Measurements from ENCODE around the gene FAM83B. TPM values are rescaled to one million over a fixed set of nuclear protein-coding genes. Genes with fewer than 3 reads are reported as not detected.

The FAM83B gene
- total RNA-seq, 1 donor from 2014 or later = not detected

- Histone ChIP-seq H3K36me3 (no peaks in the 10 kb centered on the region), H3K27me3 (no peaks in the 10 kb centered on the region), H3K4me3 (no peak overlapping the region), H3K27ac (no peak overlapping the region), H3K4me1 (no peaks in the 10 kb centered on the region), H3K9me3 (no peaks in the 10 kb centered on the region)
- DNase-seq (ENCODE audit: low spot score in 2 of 2) = no peak
- TF ChIP-seq, protein P1, sequence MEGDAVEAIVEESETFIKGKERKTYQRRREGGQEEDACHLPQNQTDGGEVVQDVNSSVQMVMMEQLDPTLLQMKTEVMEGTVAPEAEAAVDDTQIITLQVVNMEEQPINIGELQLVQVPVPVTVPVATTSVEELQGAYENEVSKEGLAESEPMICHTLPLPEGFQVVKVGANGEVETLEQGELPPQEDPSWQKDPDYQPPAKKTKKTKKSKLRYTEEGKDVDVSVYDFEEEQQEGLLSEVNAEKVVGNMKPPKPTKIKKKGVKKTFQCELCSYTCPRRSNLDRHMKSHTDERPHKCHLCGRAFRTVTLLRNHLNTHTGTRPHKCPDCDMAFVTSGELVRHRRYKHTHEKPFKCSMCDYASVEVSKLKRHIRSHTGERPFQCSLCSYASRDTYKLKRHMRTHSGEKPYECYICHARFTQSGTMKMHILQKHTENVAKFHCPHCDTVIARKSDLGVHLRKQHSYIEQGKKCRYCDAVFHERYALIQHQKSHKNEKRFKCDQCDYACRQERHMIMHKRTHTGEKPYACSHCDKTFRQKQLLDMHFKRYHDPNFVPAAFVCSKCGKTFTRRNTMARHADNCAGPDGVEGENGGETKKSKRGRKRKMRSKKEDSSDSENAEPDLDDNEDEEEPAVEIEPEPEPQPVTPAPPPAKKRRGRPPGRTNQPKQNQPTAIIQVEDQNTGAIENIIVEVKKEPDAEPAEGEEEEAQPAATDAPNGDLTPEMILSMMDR (IDR thresholded peaks at IDR 0.05) = no peak
- intact Hi-C loops (cut with DNase I) = no loop called here
These were observed 63.9 kb downstream of the FAM83B start for GRCh38 chr6:54910431-54910884.

DNA sequence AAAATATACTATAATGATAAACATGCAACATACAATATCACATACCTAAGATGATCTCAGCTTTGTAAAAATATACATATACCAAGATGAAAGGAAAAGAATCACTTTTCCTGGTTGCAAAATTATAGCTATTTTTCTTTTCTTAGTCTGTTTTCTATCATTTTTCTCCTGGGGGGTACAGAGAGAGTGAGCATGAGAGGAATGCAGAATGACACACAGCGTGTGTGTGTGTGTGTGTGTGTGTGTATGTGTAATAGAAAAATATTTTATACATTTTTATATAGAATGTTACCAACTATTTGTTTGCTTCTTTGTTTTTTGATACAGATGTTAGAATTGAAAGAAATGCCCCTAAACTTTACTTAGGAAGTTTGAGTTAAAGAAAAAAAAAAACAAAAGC, 64.3 kb downstream of the FAM83B start:
- Histone ChIP-seq H3K27me3 (no peaks in the 10 kb centered on the region), H3K4me1 (no peaks in the 10 kb centered on the region), H3K27ac (no peak overlapping the region), H3K36me3 (no peaks in the 10 kb centered on the region), H3K9me3 (no peaks in the 10 kb centered on the region), H3K4me3 (no peak overlapping the region)
- TF ChIP-seq, protein P1 (IDR thresholded peaks at IDR 0.05) = no peak
- DNase-seq (ENCODE audit: low spot score in 2 of 2) = no peak
- intact Hi-C loops (cut with DNase I) = no loop called here

- Histone ChIP-seq H3K4me3 (no peak overlapping the region), H3K4me1 (no peaks in the 10 kb centered on the region), H3K36me3 (no peaks in the 10 kb centered on the region), H3K9me3 (no peaks in the 10 kb centered on the region), H3K27ac (no peak overlapping the region), H3K27me3 (no peaks in the 10 kb centered on the region)
- no peak for DNase-seq (ENCODE audit: low spot score in 2 of 2)
- TF ChIP-seq, protein P1 (IDR thresholded peaks at IDR 0.05) = no peak
- intact Hi-C loops (cut with DNase I) = no loop called here
These were observed 66.6 kb downstream of the FAM83B start for GRCh38 chr6:54913211-54913610.

DNA sequence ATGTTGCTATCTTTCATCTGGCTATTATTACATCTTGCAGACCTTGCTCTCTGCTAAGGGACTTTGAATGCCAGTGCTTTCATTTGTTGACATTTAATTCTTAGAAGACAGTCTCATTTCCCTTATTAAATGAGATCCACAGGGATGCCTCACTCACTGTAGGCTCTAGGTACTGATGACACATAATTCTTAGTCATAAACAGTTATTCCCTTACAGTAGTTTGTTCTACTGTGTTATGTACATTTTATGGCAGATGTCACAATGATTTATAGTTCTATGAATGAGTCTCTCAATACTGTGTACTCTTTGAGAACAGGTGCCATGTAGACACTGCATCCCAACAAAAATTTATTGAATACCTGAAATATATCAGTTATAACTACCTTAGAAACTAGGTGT, 70.3 kb downstream of the FAM83B start:
- Histone ChIP-seq H3K36me3 (no peaks in the 10 kb centered on the region), H3K27me3 (no peaks in the 10 kb centered on the region), H3K4me3 (no peak overlapping the region), H3K9me3 (no peaks in the 10 kb centered on the region), H3K27ac (no peak overlapping the region), H3K4me1 (no peaks in the 10 kb centered on the region)
- intact Hi-C loops (cut with DNase I) = no loop called here
- TF ChIP-seq, protein P1 (IDR thresholded peaks at IDR 0.05) = no peak
- no peak for DNase-seq (ENCODE audit: low spot score in 2 of 2)

GRCh38 chr6:54920628-54921027, 74.1 kb downstream of the FAM83B start:
- no peak for DNase-seq (ENCODE audit: low spot score in 2 of 2)
- no peak overlapping the region for H3K27ac ChIP-seq
- TF ChIP-seq, protein P1 (IDR thresholded peaks at IDR 0.05) = no peak

DNA sequence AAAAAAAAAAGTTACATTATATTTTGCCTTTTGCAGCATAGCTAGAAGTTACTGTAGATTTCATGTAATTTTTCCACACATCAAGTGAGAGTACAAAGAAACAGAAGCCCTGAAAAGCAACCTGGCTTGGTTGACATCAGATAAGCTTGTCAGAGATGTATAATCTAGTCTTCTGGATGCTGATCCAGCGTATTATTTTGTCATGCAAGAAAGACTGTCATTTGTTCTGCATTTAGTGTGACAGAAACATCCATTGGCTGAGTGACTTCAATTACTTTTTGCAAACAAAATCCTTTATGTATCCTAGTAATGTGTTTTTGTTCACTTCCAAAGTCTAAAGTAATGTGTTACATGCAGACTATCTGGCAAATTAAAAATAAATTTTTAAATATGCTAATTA, 75.3 kb downstream of the FAM83B start:
- DNase-seq (ENCODE audit: low spot score in 2 of 2) = no peak
- intact Hi-C loops (cut with DNase I) = no loop called here

More at GRCh38 chr6:54920628-54921027, 74.1 kb downstream of the FAM83B start:
- Histone ChIP-seq H3K9me3 (no peaks in the 10 kb centered on the region), H3K27me3 (no peaks in the 10 kb centered on the region), H3K36me3 (no peaks in the 10 kb centered on the region), H3K4me3 (no peak overlapping the region), H3K4me1 (no peaks in the 10 kb centered on the region)
- intact Hi-C loops (cut with DNase I) = no loop called here

More for the DNA sequence above, 75.3 kb downstream of the FAM83B start:
- Histone ChIP-seq H3K4me3 (no peak overlapping the region), H3K9me3 (no peaks in the 10 kb centered on the region), H3K27me3 (no peaks in the 10 kb centered on the region), H3K36me3 (no peaks in the 10 kb centered on the region), H3K4me1 (no peaks in the 10 kb centered on the region), H3K27ac (no peak overlapping the region)
- TF ChIP-seq, protein P1 (IDR thresholded peaks at IDR 0.05) = no peak
